Neural progenitor cell (in vitro differentiated cells): ENCODE results near the gene TC2N.

Source experiments
- CTCF ChIP-seq: fragments of 200-600 bp; sonication (generic); IDR thresholded peaks from 2 replicates; pipeline ENCODE4 v1.5.1; 2017; ENCODE audit warnings: antibody characterized with exemption, mild to moderate bottlenecking
- EZH2 ChIP-seq: fragments of 200-600 bp; sonication (generic); IDR thresholded peaks from 2 replicates; pipeline ENCODE4 v1.6.1; 2017; ENCODE audit warnings: antibody characterized with exemption, mild to moderate bottlenecking, moderate library complexity

DNA sequence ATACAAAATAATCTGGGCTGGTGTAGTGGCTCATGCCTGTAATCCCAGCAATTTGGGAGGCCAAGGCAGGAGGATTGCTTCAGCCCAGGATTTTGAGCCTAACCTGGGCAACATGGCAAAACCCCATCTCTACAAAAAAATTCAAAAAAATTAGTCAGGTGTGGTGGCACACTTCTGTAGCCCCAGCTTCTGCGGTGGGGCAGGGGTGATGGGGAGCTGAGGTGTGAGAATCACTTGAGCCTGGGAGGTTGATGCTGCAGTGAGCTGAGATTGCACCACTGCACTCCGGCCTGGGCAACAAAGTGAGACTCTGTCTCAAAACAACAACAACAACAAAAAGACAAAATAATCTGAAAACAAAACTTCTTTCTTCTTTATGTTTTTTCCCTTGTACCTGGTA is 66.0 kb downstream of the TC2N start:
- TF ChIP-seq CTCF (no peak), EZH2 (no peak)
